RWPE1 (cell line): Measurements from ENCODE around the gene MYZAP.
A peak's percentile ranks its signal among the peaks of the same experiment; 100 is the strongest.

ENCODE experiments used
- CTCF ChIA-PET: fragments of 350-600 bp; sonication (Branson Sonifier 250); formaldehyde crosslinking; extraction: SDS; loops from one replicate; lab custom pipeline; 2021; lab: Yijun Ruan, JAX
- POLR2A ChIA-PET: fragments of 400-600 bp; formaldehyde crosslinking; extraction: SDS; loops from one replicate; lab custom pipeline; 2020; ENCODE audit warnings: antibody characterized with exemption; ENCODE audit not compliant: low non-redundant PET; lab: Yijun Ruan, JAX
- DNase-seq: peaks from one replicate; pipeline ENCODE4 v3.0.0; 2012; ENCODE audit warnings: low spot score
- H3K27ac ChIP-seq: fragments of 450-650 bp; 2 replicates; pipeline ENCODE4 v1.5.1; 2017
- TF ChIP-seq, protein P1 (sequence below): fragments of 450-650 bp; conservative IDR thresholded peaks from 2 replicates; pipeline ENCODE4 v1.5.1; 2017; ENCODE audit warnings: low read depth, mild to moderate bottlenecking

MYZAP gene

DNA sequence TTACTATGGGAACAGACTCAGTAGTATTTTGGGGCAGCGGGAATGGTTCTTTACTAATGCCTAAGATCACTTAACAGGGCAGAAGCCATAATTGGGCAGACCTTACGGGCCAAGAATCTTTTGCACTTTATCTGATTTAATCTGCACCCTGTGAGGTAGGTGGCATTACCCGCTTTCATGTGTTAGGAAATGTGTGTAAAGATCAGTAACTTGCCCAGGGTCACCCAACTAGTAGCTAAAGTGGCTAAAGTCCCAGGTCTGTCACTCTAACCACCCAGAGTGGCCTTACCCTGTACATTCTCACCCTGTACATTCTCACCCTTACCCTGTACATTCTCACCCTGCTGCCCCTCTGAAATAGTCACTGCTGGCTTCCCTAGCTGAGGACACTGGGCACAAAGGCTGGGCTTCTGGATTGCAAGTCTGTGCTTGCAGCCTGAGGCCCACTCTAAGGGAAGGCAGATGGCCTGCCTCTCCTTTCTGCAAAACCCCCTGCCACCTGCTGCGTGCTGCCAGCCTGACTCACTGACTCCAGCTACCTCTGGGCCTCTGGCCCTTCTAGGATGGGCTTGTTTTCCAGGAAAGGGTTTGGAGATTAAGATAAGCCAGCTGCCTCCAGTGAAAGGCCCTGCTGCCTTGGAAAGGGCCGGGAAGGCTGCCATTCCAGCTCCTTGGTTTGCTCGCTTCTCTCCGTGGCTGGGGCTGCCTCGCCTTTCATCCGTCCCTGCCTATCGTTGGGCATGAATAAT lies 37.5 kb upstream of the MYZAP start:
- CTCF ChIA-PET: interaction anchor here (0.5 to 1.4 kb wide), 5 partner anchors 11 to 624 kb away, joined by 3 to 6 read pairs (median 4); no protein-coding TSS in a partner anchor
- H3K27ac ChIP-seq: peak overlapping the region; percentile 89
- POLR2A ChIA-PET: no interaction called here
- peak; percentile 51 for DNase-seq
- TF ChIP-seq, protein P1, sequence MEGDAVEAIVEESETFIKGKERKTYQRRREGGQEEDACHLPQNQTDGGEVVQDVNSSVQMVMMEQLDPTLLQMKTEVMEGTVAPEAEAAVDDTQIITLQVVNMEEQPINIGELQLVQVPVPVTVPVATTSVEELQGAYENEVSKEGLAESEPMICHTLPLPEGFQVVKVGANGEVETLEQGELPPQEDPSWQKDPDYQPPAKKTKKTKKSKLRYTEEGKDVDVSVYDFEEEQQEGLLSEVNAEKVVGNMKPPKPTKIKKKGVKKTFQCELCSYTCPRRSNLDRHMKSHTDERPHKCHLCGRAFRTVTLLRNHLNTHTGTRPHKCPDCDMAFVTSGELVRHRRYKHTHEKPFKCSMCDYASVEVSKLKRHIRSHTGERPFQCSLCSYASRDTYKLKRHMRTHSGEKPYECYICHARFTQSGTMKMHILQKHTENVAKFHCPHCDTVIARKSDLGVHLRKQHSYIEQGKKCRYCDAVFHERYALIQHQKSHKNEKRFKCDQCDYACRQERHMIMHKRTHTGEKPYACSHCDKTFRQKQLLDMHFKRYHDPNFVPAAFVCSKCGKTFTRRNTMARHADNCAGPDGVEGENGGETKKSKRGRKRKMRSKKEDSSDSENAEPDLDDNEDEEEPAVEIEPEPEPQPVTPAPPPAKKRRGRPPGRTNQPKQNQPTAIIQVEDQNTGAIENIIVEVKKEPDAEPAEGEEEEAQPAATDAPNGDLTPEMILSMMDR: no peak

DNA sequence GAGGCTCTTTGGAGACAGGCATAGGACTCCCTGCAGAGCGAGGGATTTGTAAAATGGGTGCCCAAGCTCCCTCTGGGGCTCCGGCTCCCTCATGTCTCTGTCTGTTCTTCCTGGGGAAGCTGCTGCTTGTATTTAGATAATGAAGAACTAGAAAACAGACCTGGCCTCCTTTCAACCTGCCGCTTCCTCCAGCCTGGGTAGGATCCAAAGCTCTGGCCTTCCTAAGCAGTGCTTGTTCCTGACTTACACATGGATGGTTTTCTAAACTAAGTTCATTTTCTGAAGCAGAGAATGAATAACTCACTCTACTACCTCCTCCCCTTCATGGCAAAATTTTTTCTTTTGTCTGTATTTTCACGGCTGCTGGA lies 36.9 kb upstream of the MYZAP start:
- CTCF ChIA-PET: interaction anchor here (0.6 to 1.4 kb wide), 4 partner anchors 10 to 625 kb away, joined by 3 to 4 read pairs (median 4); no protein-coding TSS in a partner anchor
- POLR2A ChIA-PET: no interaction called here
- no peak for DNase-seq
- peak overlapping the region; percentile 89 for H3K27ac ChIP-seq
- TF ChIP-seq, protein P1: no peak

DNA sequence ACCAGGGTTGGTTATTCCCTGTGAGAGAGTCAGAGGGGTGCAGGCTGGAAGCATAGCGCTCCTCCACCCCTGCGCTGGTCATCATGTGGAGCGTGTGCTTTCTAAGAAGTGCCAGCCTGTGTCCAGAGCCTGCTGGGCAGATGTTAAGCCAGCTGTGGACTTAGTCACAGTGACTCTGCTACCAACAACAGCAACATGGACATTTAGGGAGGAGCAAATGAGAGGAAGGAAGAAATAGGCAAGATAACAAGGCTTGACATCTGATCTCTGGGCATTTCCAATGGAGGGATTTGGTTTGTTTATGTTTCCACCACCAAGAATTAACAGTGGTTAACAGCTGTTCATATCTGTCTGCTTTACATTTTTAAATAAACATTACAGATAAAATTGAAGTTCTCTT lies 36.4 kb upstream of the MYZAP start:
- no peak for DNase-seq
- H3K27ac ChIP-seq: peak overlapping the region; percentile 89
- TF ChIP-seq, protein P1: no peak
- POLR2A ChIA-PET: no interaction called here
- CTCF ChIA-PET: no interaction called here

DNA sequence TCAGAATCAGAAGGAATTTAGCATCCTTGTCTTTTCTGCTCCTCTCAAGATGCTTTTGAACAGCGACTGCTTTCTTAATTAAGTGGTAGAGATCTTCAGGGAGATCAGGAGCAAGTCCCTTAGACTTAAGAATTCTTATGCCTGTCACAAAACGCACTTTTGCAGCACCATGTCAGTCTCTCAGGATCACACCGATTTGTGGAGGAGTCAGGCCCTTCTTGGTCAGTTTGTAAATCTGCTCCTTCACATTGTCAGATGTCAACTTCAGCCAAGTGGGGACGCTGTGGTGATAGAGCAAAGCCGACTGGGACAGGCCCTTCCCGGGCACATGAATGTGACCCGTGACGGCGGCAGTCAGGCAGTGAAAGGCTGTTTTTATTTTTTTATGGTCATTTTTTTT lies 35.7 kb upstream of the MYZAP start:
- DNase-seq: no peak
- TF ChIP-seq, protein P1: no peak
- ChIA-PET POLR2A (no interaction called here), CTCF (interaction anchor here (0.7 kb wide), 1 partner anchor 424 kb away, joined by 3 read pairs; no protein-coding TSS in a partner anchor)
- no peak overlapping the region for H3K27ac ChIP-seq

DNA sequence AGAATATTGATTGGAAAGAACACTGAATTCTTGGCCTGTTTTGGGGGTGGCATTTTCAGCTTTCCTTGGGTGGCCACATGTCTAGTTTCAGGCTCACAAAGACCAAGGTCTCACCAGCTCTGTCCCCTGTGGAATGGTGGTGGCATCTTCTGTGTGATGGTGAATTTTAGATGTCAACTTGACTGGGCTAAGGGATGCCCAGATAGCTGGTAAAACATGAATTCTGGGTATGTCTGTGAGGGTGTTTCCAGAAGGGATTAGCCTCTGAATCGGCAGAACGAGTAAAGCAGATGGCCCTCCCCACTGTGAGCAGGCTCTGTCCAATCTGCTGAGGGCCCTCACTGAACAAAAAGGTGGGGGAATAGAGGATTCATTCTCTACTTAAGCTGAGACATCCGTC lies 34.4 kb upstream of the MYZAP start:
- ChIA-PET CTCF (interaction anchor here (0.6 to 1.3 kb wide), 3 partner anchors 23 to 101 kb away, joined by 3 to 4 read pairs (median 4); no protein-coding TSS in a partner anchor), POLR2A (no interaction called here)
- DNase-seq: no peak
- TF ChIP-seq, protein P1: no peak
- H3K27ac ChIP-seq: no peak overlapping the region

DNA sequence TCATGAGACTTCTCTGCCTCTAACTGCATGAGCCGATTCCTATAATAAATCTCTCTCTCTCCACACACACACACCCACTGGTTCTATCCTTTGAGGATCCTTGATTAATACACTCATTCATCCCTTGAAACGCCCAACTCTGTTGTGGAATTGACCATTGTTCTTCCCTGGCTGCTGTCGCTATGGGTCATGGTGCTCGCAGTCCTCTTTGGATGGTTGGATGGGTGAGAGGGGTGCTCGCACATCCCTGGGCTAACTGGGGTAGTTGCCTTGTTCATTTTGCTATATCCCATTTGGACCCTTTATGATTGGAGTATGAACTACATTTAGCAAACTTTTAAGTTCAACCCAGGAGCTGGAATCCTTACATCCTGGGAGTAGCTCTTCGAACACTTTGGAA lies 33.9 kb upstream of the MYZAP start:
- no peak for DNase-seq
- TF ChIP-seq, protein P1: no peak
- ChIA-PET POLR2A (no interaction called here), CTCF (interaction anchor here (0.6 to 1.3 kb wide), 3 partner anchors 24 to 101 kb away, joined by 3 to 4 read pairs (median 4); no protein-coding TSS in a partner anchor)
- no peak overlapping the region for H3K27ac ChIP-seq
